GM19455 (cell line): ENCODE measurements around the gene ITPRID2.

Experiments
- ATAC-seq: cut with Tn5 transposase; IDR thresholded peaks from one replicate; pipeline ENCODE4 v1.9.1; 2021; ENCODE audit not compliant: unreplicated experiment

ITPRID2 gene

GRCh38 chr2:181891258-181891965 lies at the start of gene ITPRID2:
ITPRID2 (plus strand) TSS chr2:181891730; CDS start chr2:181892067, 337 bp downstream.
- peak; percentile 85 for ATAC-seq

- ATAC-seq = no peak
These were observed 46.8 kb upstream of the ITPRID2 start for GRCh38 chr2:181844551-181845290.

GRCh38 chr2:181846399-181847197 lies 44.9 kb upstream of the ITPRID2 start:
- ATAC-seq = no peak

- no peak for ATAC-seq
These were observed 44.4 kb upstream of the ITPRID2 start for GRCh38 chr2:181847198-181847556.

GRCh38 chr2:181847702-181848101 lies 43.8 kb upstream of the ITPRID2 start:
- no peak for ATAC-seq

GRCh38 chr2:181848261-181848886 lies 43.2 kb upstream of the ITPRID2 start:
- ATAC-seq = no peak

- ATAC-seq = no peak
These were observed 41.9 kb upstream of the ITPRID2 start for GRCh38 chr2:181849601-181850000.

GRCh38 chr2:181850936-181851560 lies 40.5 kb upstream of the ITPRID2 start:
- ATAC-seq = no peak

GRCh38 chr2:181851726-181852125 lies 39.8 kb upstream of the ITPRID2 start:
- no peak for ATAC-seq

- ATAC-seq = no peak
These were observed 37.8 kb upstream of the ITPRID2 start for GRCh38 chr2:181853696-181854095.

- no peak for ATAC-seq
These were observed 34.0 kb upstream of the ITPRID2 start for GRCh38 chr2:181857483-181857882.

GRCh38 chr2:181858600-181858999 lies 32.9 kb upstream of the ITPRID2 start:
- ATAC-seq = no peak

- ATAC-seq = no peak
These were observed 32.4 kb upstream of the ITPRID2 start for GRCh38 chr2:181859123-181859522.

GRCh38 chr2:181859803-181860202 lies 31.7 kb upstream of the ITPRID2 start:
- no peak for ATAC-seq

GRCh38 chr2:181861379-181861778 lies 30.2 kb upstream of the ITPRID2 start:
- no peak for ATAC-seq

GRCh38 chr2:181862583-181863281 lies 28.8 kb upstream of the ITPRID2 start:
- no peak for ATAC-seq

- no peak for ATAC-seq
These were observed 19.4 kb upstream of the ITPRID2 start for GRCh38 chr2:181872178-181872577.

- no peak for ATAC-seq
These were observed 14.9 kb upstream of the ITPRID2 start for GRCh38 chr2:181876614-181877063.

- ATAC-seq = no peak
These were observed 14.3 kb upstream of the ITPRID2 start for GRCh38 chr2:181877181-181877664.

GRCh38 chr2:181878448-181878847 lies 13.1 kb upstream of the ITPRID2 start:
- ATAC-seq = no peak
